GM19328 (cell line): ENCODE measurements around the gene HDAC9.

ENCODE experiments used
- ATAC-seq: cut with Tn5 transposase; IDR thresholded peaks from one replicate; pipeline ENCODE4 v1.9.1; 2021; ENCODE audit warnings: mild to moderate bottlenecking, moderate library complexity; ENCODE audit not compliant: unreplicated experiment

HDAC9 gene

DNA sequence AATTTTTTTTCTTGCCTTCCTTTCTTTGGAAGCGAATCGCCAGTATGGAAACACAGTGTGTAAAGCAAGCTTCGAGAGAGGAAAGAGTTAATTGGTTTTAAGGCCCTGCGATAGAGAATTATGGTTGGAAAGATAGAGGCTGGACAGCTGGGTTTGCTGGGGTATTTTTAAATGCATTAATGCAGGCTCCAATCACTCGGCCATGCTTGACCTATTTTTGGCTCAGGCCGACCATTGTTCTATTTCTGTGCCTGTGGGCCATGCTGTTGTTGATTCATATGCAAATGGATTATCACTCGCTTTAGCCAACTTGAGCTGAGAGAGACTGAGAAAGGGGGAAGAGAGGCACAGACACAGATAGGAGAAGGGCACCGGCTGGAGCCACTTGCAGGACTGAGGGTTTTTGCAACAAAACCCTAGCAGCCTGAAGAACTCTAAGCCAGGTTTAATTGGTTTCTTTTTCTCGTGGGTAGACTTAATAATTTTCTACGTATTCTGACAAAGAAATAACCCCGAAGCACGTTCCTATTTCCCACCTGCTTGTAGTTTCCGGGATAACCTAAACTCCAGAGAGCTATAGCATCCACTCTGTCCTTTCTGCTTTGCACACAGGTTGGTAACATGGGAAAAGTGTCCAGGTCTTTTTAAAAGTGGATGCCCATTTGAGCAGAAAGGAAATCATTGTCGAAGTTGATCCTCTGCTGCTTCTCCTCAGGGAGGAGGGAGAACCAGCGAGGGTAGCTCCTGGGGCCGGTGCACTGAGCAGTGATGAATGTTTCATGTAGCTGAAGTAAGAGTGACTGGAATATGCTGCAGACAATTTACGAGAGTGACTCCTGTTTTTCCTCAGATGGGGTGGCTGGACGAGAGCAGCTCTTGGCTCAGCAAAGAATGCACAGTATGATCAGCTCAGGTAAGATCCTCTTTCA is at the start of gene HDAC9:
HDAC9 (plus strand) TSS at position 338 of the 929 bp plus-strand sequence; CDS start at position 892, 554 bp downstream.
- peak; percentile 92 for ATAC-seq

DNA sequence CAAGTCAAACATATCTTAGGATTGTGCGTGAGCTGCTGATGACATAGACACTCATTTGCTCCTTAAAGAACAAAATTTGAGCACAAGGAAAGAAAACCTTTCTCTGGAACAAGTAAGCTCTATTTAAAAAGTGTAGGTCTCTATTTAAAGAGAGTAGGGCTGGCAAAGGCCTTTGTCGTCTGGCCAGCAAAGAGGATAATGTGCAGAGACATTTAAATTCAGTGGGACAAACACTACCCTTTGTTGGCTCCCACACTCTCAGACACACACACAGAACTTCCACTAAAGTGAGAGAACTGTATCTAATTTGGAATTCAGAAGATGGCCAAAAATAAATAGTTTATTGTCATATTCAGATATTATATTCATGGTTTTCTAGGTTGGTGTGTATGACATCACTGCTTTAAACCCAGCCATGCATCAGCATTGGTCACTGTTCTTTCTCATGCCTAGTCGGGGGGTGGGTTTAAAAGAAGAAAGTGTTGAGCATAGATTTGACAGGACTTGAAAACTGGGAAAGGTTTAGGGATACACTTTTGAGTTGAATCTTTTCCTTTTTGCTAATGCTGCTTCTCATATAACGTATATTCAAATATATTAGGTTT is 49.5 kb upstream of the HDAC9 start:
- no peak for ATAC-seq

DNA sequence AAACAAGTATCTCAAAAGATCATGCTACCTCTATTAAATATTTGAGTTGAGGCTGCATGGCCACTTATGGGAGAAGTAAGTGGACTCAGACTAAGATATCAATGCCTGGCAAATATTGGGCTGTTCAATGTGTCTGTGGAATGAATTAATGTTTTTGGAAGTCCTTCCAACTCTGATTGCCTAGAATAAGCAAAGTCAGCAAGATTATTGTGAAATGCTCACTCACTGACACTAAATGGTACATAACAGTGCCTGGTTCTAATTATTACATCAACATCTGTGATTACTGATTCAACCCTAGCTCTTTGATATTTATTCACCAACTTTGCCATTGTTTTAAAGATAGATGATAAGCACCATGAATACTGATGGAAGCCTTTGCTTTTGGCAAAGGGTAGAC is 45.5 kb upstream of the HDAC9 start:
- no peak for ATAC-seq

DNA sequence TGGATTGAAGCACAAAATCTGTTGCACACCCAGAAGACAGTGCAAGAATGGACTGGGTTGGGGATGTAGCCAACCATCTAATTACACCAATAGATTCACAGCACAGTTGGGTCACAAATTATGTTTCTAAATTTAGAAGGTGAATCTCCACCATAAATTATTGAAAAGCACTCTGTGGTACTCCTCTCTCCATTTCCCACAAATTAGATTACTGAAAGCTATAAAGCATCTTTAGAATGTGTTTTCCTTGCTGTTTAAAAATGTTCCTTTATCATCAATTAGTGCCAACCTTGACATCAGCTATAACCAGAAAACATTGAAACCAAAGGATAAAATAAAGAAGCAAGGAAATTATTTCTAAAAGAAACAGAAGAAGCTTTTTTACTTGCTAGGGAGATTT is 39.9 kb upstream of the HDAC9 start:
- no peak for ATAC-seq

DNA sequence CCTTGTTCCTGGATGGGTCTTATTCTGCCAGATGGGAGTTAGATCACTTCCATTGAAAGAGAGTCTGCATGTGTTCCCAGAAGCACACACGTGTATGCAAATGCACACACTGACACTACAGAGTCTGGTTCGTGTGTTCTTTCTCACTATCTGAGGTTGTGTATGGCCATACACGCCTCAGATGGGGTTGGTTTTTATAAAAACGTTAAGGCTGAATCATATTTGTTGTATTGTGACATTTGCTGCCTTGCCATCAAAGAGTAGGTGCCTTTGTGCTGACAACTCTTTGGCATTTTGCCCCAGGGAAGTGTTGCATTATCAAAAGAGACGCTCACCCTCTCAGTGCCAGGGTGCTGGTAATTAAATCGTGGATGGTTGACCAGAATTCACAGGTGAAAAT is 37.7 kb upstream of the HDAC9 start:
- no peak for ATAC-seq

DNA sequence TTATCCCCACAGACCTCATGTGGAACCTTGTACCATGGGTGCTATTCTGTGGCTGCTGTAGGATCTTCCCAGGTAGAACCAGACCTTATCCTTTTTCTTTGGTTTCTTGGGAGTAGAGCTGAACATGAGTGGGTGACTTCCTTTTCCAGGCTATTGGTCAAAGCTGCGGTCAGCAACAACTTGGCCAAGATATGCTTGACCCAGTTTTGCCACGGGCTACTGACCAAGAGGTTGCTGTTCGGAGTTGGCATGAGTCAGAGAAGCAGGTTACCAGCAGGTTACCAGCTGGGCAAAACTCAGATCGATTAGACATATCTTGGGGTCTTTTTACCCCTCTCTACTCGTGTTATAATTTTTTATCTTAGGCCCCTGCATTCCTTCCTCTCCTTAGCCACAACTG is 36.7 kb upstream of the HDAC9 start:
- ATAC-seq: no peak

DNA sequence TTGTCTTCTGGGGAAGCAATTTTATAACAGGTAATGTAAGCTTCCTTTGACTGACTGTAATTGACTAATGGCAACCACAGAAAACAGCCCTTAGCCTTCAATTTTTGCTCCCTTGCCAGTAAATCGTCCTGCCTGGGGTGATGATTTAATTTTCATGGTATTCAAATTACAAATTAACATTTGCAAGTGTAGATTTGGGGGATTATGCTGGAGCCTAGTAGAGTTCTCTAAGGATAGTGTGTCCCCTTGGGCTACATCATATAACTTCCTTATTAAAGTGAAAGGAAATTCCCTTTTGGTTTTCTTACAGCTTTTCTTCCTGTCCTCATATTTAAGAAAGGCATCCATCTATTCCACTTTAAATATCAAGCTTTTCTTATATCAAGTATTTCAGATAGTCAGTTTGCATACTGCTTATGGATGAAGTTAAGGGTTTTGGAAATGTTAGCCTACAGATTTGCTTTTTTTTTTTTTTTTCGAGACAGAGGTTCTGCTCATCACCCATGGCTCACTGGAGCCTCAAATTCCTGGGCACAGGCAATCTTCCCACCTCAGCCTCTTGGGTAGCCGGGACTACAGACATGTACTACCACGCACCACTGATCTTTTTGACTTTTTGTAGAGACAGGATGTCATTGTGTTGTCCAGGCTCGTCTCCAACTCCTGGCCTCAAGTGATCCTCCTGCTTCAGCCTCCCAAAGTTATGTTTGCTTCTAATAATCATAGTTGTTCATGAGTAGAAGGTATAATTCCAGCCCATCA is 35.9 kb upstream of the HDAC9 start:
- ATAC-seq: no peak

DNA sequence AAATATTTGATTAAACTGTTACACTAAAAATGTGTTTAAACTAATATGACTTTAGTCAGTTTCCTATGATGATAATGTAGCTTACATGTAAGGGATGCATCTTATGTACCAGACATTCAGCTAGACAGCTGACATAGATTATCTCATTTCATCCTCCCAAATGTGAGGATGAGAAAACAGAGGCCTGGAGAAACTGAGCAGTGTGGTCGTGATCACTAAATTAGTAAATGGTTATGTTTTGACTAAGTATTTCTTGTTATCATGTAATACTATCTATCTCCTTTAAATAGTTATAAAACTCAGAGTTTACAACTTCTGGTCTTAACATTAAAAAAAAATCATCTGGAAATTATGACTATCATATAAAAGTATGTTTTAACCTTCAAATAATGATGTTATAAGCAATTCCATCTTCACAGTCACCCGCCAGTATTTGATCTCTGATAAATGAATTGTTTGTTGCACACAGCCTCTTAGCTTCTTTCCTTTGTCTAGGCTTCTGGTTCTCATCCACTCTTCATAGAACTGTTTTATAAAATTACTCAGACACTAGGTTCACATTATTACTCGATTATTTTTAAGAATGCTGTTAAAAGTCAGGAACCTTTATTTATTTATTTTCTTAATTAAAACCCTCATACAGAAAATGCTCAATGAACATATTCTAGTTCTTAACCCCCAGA is 33.6 kb upstream of the HDAC9 start:
- ATAC-seq: no peak

DNA sequence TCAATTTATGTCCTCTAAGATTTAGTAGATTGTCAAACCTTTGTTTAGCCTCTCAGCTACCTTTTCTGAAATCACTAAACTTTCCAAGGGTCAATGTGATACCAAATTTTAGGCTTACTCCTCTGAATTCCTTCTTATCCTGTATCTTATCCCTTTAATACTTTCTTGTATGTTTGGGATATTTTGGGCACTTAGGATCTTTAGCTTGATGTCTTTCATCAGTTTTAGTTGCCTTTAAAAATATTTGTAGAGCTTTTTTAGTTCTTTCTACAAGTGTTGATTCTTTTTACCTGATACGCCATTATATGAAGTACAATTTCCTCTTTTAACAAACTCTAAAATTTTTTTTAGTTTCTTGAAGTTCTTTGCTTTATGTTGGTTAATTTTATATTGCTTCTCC is 30.7 kb upstream of the HDAC9 start:
- no peak for ATAC-seq

DNA sequence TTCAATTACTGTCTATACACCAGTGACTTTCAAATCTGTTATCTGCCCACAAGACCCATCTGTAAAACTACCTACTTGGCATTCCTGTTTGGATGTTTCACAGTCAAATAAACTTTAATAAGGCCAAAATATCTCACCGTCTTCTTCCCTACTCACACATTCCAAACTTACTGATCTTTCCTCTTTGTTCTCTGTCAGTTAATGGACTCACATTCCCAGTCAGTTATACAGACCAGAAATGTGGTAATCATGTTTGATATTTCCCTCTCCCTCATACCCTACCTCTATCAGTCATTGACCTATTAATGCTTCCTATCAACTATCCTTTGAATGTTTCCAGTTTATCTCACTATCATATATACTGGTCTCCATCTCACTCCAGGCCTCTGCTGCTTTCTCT is 28.5 kb upstream of the HDAC9 start:
- no peak for ATAC-seq

DNA sequence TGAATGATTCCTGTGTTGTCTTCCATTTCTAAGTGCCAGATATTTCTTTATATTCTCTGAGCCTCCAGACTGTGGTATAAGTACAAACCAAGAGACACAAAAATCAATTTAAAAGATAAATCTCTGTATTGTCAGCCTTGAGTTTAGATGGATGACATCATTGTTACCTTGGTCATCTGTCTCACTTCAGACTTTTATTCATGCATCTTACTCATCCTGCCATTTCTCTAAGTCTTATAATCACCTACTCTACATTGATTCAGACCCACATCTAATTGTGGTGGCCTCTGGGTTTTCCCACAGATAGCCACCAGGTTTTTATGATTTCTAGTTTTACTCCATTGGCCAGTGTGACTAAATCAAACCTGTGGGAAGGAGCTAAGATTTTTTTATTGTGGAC is 26.8 kb upstream of the HDAC9 start:
- no peak for ATAC-seq

DNA sequence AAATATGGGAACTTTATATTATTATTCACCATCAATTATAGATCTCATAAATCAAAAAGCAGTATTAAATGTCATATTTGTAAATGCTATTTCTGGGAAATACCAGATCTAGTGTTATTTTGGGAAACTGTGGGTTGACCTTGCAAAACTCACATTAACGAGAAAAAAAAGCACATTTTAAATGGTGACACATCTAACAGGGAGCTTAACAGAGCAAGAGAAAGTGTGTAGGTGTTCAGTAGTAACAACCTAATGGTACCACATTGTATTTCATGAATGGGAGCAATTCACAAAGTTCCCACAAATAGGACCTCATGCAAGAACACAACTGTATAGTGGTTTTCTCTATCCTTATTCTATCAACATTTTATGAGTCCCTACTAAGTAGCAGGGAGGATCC is 26.2 kb upstream of the HDAC9 start:
- ATAC-seq: no peak

DNA sequence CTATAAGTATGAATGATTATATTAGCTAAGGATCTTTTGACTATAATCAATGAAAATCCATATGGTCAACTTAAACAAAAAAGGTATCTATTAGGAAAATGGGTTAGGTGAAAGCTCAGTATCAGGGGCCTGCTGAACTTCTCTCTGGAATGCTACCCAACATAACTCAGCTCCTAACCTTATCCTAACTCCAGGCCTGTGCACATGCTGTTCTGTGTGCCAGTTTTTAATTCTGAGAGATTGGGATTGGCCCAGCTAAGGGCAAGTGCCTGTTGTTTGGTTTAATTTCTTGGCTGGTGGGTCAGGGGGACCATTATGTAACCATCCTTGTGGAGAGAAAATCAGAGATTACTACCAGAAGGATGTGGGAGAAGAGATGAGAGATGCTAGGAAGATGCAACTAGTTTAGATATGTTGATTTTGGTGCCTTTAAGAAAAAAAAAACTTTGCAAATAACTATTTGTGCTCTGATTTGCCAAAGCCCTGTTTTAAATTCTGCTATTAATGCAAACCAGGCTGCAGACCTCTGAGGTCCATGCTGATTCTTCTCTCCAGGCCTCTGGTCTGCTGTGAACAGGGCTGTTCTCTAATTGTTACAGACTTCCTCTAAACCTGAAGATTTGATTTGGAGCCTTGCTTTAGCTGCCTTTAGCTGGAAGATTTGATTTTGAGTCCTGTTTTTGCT is 23.9 kb upstream of the HDAC9 start:
- no peak for ATAC-seq

DNA sequence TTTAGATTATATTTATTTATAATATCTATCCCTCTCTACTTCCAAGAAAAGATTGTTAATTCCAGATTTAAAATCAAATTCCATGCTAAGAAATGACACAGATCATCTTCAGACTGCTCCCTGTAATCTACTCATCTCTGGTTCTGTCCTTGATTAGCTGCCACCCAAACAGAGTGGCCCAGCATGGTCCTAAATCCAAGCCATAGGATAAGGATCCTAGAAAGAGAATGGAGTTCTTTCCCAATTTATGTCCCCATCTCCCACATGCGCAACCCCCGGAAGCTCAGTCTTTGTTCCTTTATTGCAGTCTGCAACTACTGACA is 23.4 kb upstream of the HDAC9 start:
- ATAC-seq: no peak

DNA sequence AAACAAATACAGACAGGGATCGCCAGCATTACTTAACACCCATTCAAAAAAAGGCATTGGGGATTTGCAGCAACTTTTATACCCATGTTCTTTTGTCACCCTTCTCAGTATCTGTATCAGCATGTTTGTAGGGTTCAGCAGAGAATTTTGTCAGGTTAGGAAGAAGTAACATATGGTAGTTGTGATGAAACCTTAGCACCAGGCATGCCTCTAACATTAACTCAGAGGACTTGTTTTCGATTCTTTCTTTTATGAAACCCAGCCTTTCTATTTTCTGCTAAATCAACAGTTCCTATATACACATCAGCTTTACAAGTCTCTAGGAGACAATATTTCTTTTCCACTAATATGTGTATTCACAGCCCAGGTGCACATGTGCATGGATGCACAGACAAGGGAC is 22.4 kb upstream of the HDAC9 start:
- ATAC-seq: no peak

DNA sequence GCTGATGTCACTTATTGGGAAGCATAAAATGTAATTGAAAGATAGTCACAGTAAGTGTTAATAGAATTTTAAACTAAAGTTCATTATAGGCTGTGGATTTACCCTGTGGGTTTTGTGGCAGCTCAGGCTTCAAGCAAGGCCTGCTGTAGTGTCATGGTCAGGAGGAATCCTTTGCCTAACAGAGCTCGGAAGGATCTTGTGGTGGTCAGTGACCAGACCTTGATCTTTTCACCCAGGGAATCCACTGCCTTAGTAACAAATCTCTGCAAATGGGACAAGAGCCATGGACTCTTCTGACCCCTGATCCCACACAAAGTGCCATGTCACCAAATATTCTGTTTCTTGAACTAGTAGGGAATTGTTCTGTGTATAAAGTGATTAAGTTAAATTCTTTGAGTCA is 20.6 kb upstream of the HDAC9 start:
- ATAC-seq: no peak

DNA sequence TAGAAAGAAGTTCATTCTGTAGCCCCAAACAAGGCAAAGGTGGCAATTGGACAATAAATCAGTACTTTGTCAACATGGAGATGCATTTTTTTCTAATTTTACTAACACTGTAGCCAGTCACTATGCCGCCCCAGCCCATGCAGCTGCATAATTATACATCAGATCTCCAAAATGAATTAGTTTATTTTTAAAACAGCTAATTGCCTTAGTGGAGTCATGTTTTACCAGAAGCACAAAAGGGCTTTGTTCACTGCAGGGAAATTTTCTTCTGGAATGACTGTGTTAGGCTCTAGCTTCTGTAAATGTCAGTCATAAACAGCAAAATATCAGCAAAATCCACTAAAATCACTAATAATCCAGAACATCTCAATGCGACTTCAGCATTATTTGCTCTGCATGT is 20.1 kb upstream of the HDAC9 start:
- no peak for ATAC-seq

DNA sequence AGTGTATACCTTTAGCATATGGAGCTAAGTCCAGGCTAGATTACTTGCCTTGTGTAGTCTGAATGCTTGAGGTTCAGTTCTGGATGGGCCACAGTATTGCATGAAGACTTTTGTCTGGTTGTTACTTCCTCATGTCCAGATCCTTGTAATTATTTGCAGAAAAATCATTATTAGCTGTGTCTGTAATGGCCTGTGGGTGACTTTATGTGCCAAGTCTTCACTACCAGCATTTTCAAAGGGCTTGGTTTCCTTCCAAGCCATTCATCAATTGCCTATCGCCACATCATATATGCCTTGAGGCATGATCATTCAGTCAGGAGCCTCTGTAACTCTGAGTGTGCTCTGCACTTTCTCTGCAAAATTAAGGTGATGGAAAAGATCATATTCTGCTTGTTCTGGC is 13.8 kb upstream of the HDAC9 start:
- ATAC-seq: no peak

DNA sequence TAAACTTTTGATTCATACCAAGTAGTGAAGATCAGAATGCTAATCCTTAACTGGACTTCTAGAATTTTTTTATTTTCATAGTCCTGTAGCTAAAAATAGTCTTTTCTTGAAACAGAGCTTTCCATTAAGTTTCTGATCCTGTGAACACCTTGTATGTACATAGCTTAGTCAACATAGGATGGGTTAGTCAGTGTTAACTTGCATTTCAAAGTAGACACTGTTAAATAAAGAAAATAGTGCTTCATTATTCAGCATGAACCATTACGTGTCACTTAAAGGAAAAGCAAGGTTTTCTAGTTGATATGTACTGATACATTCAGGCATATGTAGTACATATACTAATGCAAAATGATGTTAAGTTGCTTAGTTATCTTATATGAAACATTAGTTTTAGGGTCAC is 7.5 kb upstream of the HDAC9 start:
- no peak for ATAC-seq

DNA sequence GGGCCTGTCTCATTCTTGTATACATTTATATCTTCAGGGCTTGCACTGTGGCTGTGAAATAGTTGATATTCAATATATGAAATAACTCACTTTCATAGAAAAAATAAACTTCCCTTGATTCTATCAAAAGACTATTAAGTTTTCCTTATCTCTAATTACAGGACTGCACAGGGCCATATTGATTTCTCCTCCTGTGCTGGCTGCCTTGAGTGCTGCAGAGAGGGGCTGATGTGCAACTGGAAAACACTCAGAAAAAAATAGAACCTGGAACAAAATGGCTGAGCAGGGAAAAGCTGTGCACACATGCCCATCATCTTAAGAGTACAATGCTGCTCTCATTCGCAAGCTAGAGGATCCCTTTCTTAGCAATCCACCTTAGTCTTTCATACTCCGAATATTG is 5.9 kb upstream of the HDAC9 start:
- ATAC-seq: no peak

DNA sequence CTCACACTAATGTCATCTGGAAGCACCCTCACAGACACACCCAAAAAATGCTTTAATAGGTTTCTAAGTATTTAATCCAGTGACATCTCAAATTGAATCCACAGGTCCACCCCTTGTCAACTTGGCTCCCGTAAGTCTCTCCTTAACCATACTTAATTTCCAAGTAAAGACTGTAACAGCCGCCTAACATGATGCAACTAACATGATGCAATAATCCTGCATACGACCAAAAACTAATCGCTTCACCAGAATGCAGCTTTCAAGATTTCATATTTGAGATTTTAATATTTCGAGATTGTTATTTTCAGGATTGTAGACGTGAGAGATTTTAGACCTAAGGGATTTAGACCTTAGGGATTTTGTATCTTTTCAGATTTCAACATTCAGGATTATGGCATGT is 3.7 kb upstream of the HDAC9 start:
- ATAC-seq: no peak
